HepG2 (cell line): ENCODE results near the gene TMEM223. TPM values are rescaled to one million over a fixed set of nuclear protein-coding genes. Genes with fewer than 3 reads are reported as not detected.
A peak's percentile ranks its signal among the peaks of the same experiment; 100 is the strongest.

Experiments used
- CEBPG ChIP-seq: IDR thresholded peaks from 2 replicates; pipeline ENCODE4 v1.6.1; 2016
- DNMT1 ChIP-seq: sonication (generic); formaldehyde crosslinking; IDR thresholded peaks from 2 replicates; pipeline ENCODE4 v1.5.1; 2020; ENCODE audit warnings: mild to moderate bottlenecking, missing genetic modification reagents
- FOSL1 ChIP-seq: sonication (generic); formaldehyde crosslinking; IDR thresholded peaks from 2 replicates; pipeline ENCODE4 v1.9.0; 2021; ENCODE audit warnings: missing genetic modification reagents, borderline replicate concordance
- FOXC1 ChIP-seq: sonication (generic); formaldehyde crosslinking; IDR thresholded peaks from 2 replicates; pipeline ENCODE4 v1.8.0; 2022; ENCODE audit warnings: mild to moderate bottlenecking, missing genetic modification reagents, borderline replicate concordance
- HHEX ChIP-seq: IDR thresholded peaks from 2 replicates; pipeline ENCODE4 v1.6.1; 2016; ENCODE audit warnings: control low read depth
- KLF6 ChIP-seq: IDR thresholded peaks from 2 replicates; pipeline ENCODE4 v1.8.0; 2016; ENCODE audit warnings: missing biosample characterization, missing genetic modification reagents
- MIER3 ChIP-seq: IDR thresholded peaks from 2 replicates; pipeline ENCODE4 v1.6.1; 2016; ENCODE audit warnings: missing compliant biosample characterization, borderline replicate concordance
- MTF2 ChIP-seq: sonication (generic); formaldehyde crosslinking; IDR thresholded peaks from 2 replicates; pipeline ENCODE4 v1.5.0; 2020; ENCODE audit warnings: missing genetic modification reagents, borderline replicate concordance
- NFAT5 ChIP-seq: sonication (generic); formaldehyde crosslinking; IDR thresholded peaks from 2 replicates; pipeline ENCODE4 v1.4.0; 2020; ENCODE audit warnings: missing genetic modification reagents
- NR2F2 ChIP-seq: IDR thresholded peaks from 2 replicates; pipeline ENCODE4 v1.6.1; 2012; ENCODE audit warnings: low read depth, inconsistent platforms, borderline replicate concordance
- PRMT3 ChIP-seq: sonication (generic); formaldehyde crosslinking; IDR thresholded peaks from 2 replicates; pipeline ENCODE4 v1.8.1; 2022; ENCODE audit warnings: low read depth, mild to moderate bottlenecking, moderate library complexity, missing genetic modification reagents, borderline replicate concordance
- PTBP1 ChIP-seq: fragments of 200-400 bp; formaldehyde crosslinking; IDR thresholded peaks from 2 replicates; pipeline ENCODE4 v1.6.1; 2018; ENCODE audit warnings: low read length, low read depth; ENCODE audit not compliant: poor library complexity, severe bottlenecking
- TBX3 ChIP-seq: fragments of 450-650 bp; IDR thresholded peaks from 2 replicates; pipeline ENCODE4 v1.6.1; 2017; ENCODE audit warnings: antibody characterized with exemption, mild to moderate bottlenecking, inconsistent platforms, borderline replicate concordance
- TEAD3 ChIP-seq: optimal IDR thresholded peaks from 2 replicates; pipeline ENCODE3; 2016; ENCODE audit warnings: borderline replicate concordance
- UBTF ChIP-seq: sonication (generic); formaldehyde crosslinking; IDR thresholded peaks from 2 replicates; pipeline ENCODE4 v1.4.0; 2020; ENCODE audit warnings: mild to moderate bottlenecking, missing genetic modification reagents
- ZBTB2 ChIP-seq: sonication (generic); formaldehyde crosslinking; IDR thresholded peaks from 2 replicates; pipeline ENCODE4 v1.8.0; 2022; ENCODE audit warnings: low read depth, missing genetic modification reagents
- ZBTB8A ChIP-seq: sonication (generic); formaldehyde crosslinking; IDR thresholded peaks from 2 replicates; pipeline ENCODE4 v1.4.0; 2020; ENCODE audit warnings: mild to moderate bottlenecking, low read depth, missing genetic modification reagents, borderline replicate concordance
- ZFP90 ChIP-seq: sonication (generic); formaldehyde crosslinking; IDR thresholded peaks from 2 replicates; pipeline ENCODE4 v1.8.0; 2022; ENCODE audit warnings: missing genetic modification reagents, mild to moderate bottlenecking, inconsistent platforms, borderline replicate concordance
- ZFY ChIP-seq: sonication (generic); formaldehyde crosslinking; IDR thresholded peaks from 2 replicates; pipeline ENCODE4 v1.4.0; 2020; ENCODE audit warnings: missing genetic modification reagents
- ZNF10 ChIP-seq: sonication (generic); formaldehyde crosslinking; IDR thresholded peaks from 2 replicates; pipeline ENCODE4 v1.4.0; 2020; ENCODE audit warnings: mild to moderate bottlenecking, low read depth, missing genetic modification reagents, borderline replicate concordance
- polyA plus RNA-seq, 8 experiments: library from polyadenylated mRNA; depleted of rRNA in 3 of 8; stranded (reverse) in 7 of 8; unstranded in 1 of 8; fragments of >200 nt; fragmentation: Illumina TruSeq in 4 of 8; extraction: Trizol in 4 of 8; gene quantifications; 2 replicates each; pipeline versions ENCODE4 v1.2.1 to v1.2.3, GENCODE V29; 2011 to 2016; ENCODE audit warnings: low read depth in 4 of 8, missing spikeins in 1 of 8, mixed read lengths in 1 of 8; ENCODE audit not compliant: insufficient read depth in 1 of 8
- total RNA-seq, 5 experiments: library from RNA; depleted of rRNA; stranded (reverse); fragments of >200 nt; fragmentation: Illumina TruSeq; extraction: Trizol; gene quantifications; 2 replicates each; pipeline ENCODE4 v1.2.3, GENCODE V29; 2016; ENCODE audit warnings: low read depth in 1 of 5

TMEM223 gene
- total and polyA plus RNA-seq, 2 of the 13 experiments (the other 11 are each of a cell fraction or from before 2014, with no cell fraction given): 19.5 to 24.9 TPM

- peak; percentile 30; the same call in 1 of the 2 replicates for TF ChIP-seq NFAT5 (CRISPR knock-in tag)
- peak; percentile 67 for TF ChIP-seq KLF6 (CRISPR knock-in tag)
- TF ChIP-seq PRMT3 (CRISPR knock-in tag): peak; percentile 96; the same call in 1 of the 2 replicates
- peak; percentile 74 for TF ChIP-seq ZBTB2 (CRISPR knock-in tag)
- peak; percentile 90 for TF ChIP-seq ZFY (CRISPR knock-in tag)
- TF ChIP-seq ZFP90: peak; percentile 47; the same call in 1 of the 2 replicates
- 0 out of 2 replicates have a peak, but pooled peaks have one; percentile 27 for TF ChIP-seq TBX3
- peak; percentile 29; the same call in 1 of the 2 replicates for TF ChIP-seq FOSL1
- TF ChIP-seq CEBPG (CRISPR knock-in tag): peak; percentile 25; the same call in 1 of the 2 replicates
- peak; percentile 74 for TF ChIP-seq FOXC1 (CRISPR knock-in tag)
- TF ChIP-seq ZNF10 (CRISPR knock-in tag): no peak
- peak; percentile 89; the same call in 1 of the 2 replicates for TF ChIP-seq MIER3 (CRISPR knock-in tag)
- TF ChIP-seq UBTF (CRISPR knock-in tag): peak; percentile 84
- no peak for TF ChIP-seq HHEX (CRISPR knock-in tag)
- peak; percentile 58; the same call in 1 of the 2 replicates for TF ChIP-seq ZBTB8A
- TF ChIP-seq NR2F2: no peak
- TF ChIP-seq MTF2 (CRISPR knock-in tag): 0 out of 2 replicates have a peak, but pooled peaks have one; percentile 84
- peak; percentile 84; the same call in 1 of the 2 replicates for TF ChIP-seq DNMT1 (CRISPR knock-in tag)
- peak; percentile 89 for TF ChIP-seq PTBP1
- TF ChIP-seq TEAD3 (CRISPR knock-in tag): peak; percentile 22
These were observed 4.6 kb downstream of the TMEM223 start, which contains the start of gene TMEM179B (continued) for GRCh38 chr11:62787005-62787759.
